HG03354 (cell line): Measurements from ENCODE around the gene NEK7.
"Not testable (repeated sequence)": the region's sequence is repeated elsewhere in the genome, so short reads cannot be mapped to it uniquely, and the experiment has no call there.

Source experiments
- ATAC-seq: cut with Tn5 transposase; IDR thresholded peaks from one replicate; pipeline ENCODE4 v1.9.1; 2021; ENCODE audit warnings: mild to moderate bottlenecking; ENCODE audit not compliant: unreplicated experiment, poor library complexity, severe bottlenecking

NEK7 gene

GRCh38 chr1:198273748-198274295, 117.0 kb downstream of the NEK7 start:
- no peak for ATAC-seq

GRCh38 chr1:198275597-198275996, 118.8 kb downstream of the NEK7 start:
- no peak for ATAC-seq

GRCh38 chr1:198276241-198276640, 119.4 kb downstream of the NEK7 start:
- no peak for ATAC-seq

GRCh38 chr1:198278943-198279342, 122.1 kb downstream of the NEK7 start:
- ATAC-seq: no peak

GRCh38 chr1:198280080-198280479, 123.3 kb downstream of the NEK7 start:
- no peak for ATAC-seq

GRCh38 chr1:198281911-198282310, 125.1 kb downstream of the NEK7 start:
- no peak for ATAC-seq

GRCh38 chr1:198283222-198283621, 126.4 kb downstream of the NEK7 start:
- ATAC-seq: peak; percentile 58

GRCh38 chr1:198287916-198288315, 131.1 kb downstream of the NEK7 start:
- ATAC-seq: no peak

- ATAC-seq: no peak
These were observed 133.4 kb downstream of the NEK7 start for GRCh38 chr1:198290089-198290683.

- ATAC-seq: no peak
These were observed 134.2 kb downstream of the NEK7 start for GRCh38 chr1:198291036-198291435.

GRCh38 chr1:198291924-198292323, 135.1 kb downstream of the NEK7 start:
- no peak for ATAC-seq

- no peak for ATAC-seq
These were observed 138.4 kb downstream of the NEK7 start for GRCh38 chr1:198295225-198295624.

GRCh38 chr1:198295971-198296370, 139.2 kb downstream of the NEK7 start:
- no peak for ATAC-seq

- ATAC-seq: no peak
These were observed 140.5 kb downstream of the NEK7 start for GRCh38 chr1:198297281-198297680.

- no peak for ATAC-seq
These were observed 141.8 kb downstream of the NEK7 start for GRCh38 chr1:198298640-198299039.

- no peak for ATAC-seq
These were observed 143.7 kb downstream of the NEK7 start for GRCh38 chr1:198300451-198300850.

GRCh38 chr1:198304431-198304830, 147.6 kb downstream of the NEK7 start:
- ATAC-seq: no peak

- ATAC-seq: not testable (repeated sequence)
These were observed 158.0 kb downstream of the NEK7 start for GRCh38 chr1:198314817-198315216.

- ATAC-seq: not testable (repeated sequence)
These were observed 158.5 kb downstream of the NEK7 start for GRCh38 chr1:198315331-198315730.

GRCh38 chr1:198316546-198317100, 159.8 kb downstream of the NEK7 start:
- ATAC-seq: no peak

- peak; percentile 82 for ATAC-seq
These were observed 161.3 kb downstream of the NEK7 start for GRCh38 chr1:198318085-198318484.

GRCh38 chr1:198320759-198321158, 164.0 kb downstream of the NEK7 start:
- ATAC-seq: no peak
